ENCODE data around the gene ROBO4. TPM values are rescaled to one million over a fixed set of nuclear protein-coding genes. Genes with fewer than 3 reads are reported as not detected.

ROBO4 gene
- total RNA-seq, 1 experiment from 2014 or later = not detected

- in situ Hi-C loops (cut with HindIII; ENCODE audit: low sequenced_read_pairs) = no loop called here
- peak; percentile 7 for DNase-seq (ENCODE audit: low spot score)
These were observed 23.4 kb upstream of the ROBO4 start for GRCh38 chr11:124920870-124921609.

- in situ Hi-C loops (cut with HindIII; ENCODE audit: low sequenced_read_pairs) = no loop called here
- no peak for DNase-seq (ENCODE audit: low spot score)
These were observed 22.7 kb upstream of the ROBO4 start for GRCh38 chr11:124920356-124920755.

GRCh38 chr11:124919898-124920297 lies 22.2 kb upstream of the ROBO4 start:
- in situ Hi-C loops (cut with HindIII; ENCODE audit: low sequenced_read_pairs) = no loop called here
- no peak for DNase-seq (ENCODE audit: low spot score)

- in situ Hi-C loops (cut with HindIII; ENCODE audit: low sequenced_read_pairs) = no loop called here
- DNase-seq (ENCODE audit: low spot score) = no peak
These were observed 21.3 kb upstream of the ROBO4 start, which contains the start of gene HEPN1 for GRCh38 chr11:124918950-124919349. TSS of gene HEPN1 (plus strand) at chr11:124919250.

- in situ Hi-C loops (cut with HindIII; ENCODE audit: low sequenced_read_pairs) = no loop called here
- DNase-seq (ENCODE audit: low spot score) = peak; percentile 19
These were observed 19.5 kb upstream of the ROBO4 start for GRCh38 chr11:124917115-124917637.

- in situ Hi-C loops (cut with HindIII; ENCODE audit: low sequenced_read_pairs) = no loop called here
- no peak for DNase-seq (ENCODE audit: low spot score)
These were observed 18.7 kb upstream of the ROBO4 start for GRCh38 chr11:124916370-124916710.

GRCh38 chr11:124915541-124916369 lies 18.1 kb upstream of the ROBO4 start:
- no peak for DNase-seq (ENCODE audit: low spot score)
- in situ Hi-C loops (cut with HindIII; ENCODE audit: low sequenced_read_pairs) = no loop called here

GRCh38 chr11:124902616-124903015 lies 5.0 kb upstream of the ROBO4 start:
- no peak for DNase-seq (ENCODE audit: low spot score)
- in situ Hi-C loops (cut with HindIII; ENCODE audit: low sequenced_read_pairs) = no loop called here

GRCh38 chr11:124900464-124900863 lies 2.8 kb upstream of the ROBO4 start:
- in situ Hi-C loops (cut with HindIII; ENCODE audit: low sequenced_read_pairs) = no loop called here
- DNase-seq (ENCODE audit: low spot score) = no peak

- no peak for DNase-seq (ENCODE audit: low spot score)
- in situ Hi-C loops (cut with HindIII; ENCODE audit: low sequenced_read_pairs) = no loop called here
These were observed 1.9 kb upstream of the ROBO4 start for GRCh38 chr11:124899383-124900145.

GRCh38 chr11:124898711-124899110 lies 1.0 kb upstream of the ROBO4 start:
- in situ Hi-C loops (cut with HindIII; ENCODE audit: low sequenced_read_pairs) = no loop called here
- DNase-seq (ENCODE audit: low spot score) = peak; percentile 50

GRCh38 chr11:124898263-124898680 lies 607 bp upstream of the ROBO4 start:
- in situ Hi-C loops (cut with HindIII; ENCODE audit: low sequenced_read_pairs) = no loop called here
- DNase-seq (ENCODE audit: low spot score) = no peak

GRCh38 chr11:124896821-124897391 lies 759 bp downstream of the ROBO4 start:
- no peak for DNase-seq (ENCODE audit: low spot score)
- in situ Hi-C loops (cut with HindIII; ENCODE audit: low sequenced_read_pairs) = no loop called here

GRCh38 chr11:124896071-124896750 lies 1.5 kb downstream of the ROBO4 start:
- DNase-seq (ENCODE audit: low spot score) = no peak
- in situ Hi-C loops (cut with HindIII; ENCODE audit: low sequenced_read_pairs) = no loop called here

GRCh38 chr11:124895471-124895971 lies 2.1 kb downstream of the ROBO4 start:
- in situ Hi-C loops (cut with HindIII; ENCODE audit: low sequenced_read_pairs) = no loop called here
- no peak for DNase-seq (ENCODE audit: low spot score)

- no peak for DNase-seq (ENCODE audit: low spot score)
- in situ Hi-C loops (cut with HindIII; ENCODE audit: low sequenced_read_pairs) = no loop called here
These were observed 2.8 kb downstream of the ROBO4 start for GRCh38 chr11:124894606-124895430.

- no peak for DNase-seq (ENCODE audit: low spot score)
- in situ Hi-C loops (cut with HindIII; ENCODE audit: low sequenced_read_pairs) = no loop called here
These were observed 3.8 kb downstream of the ROBO4 start for GRCh38 chr11:124893781-124894401.

Measured in G401 (cell line).